ENCODE measurements around the gene HSPB2. TPM values are rescaled to one million over a fixed set of nuclear protein-coding genes. Genes with fewer than 3 reads are reported as not detected.

HSPB2 gene
- total RNA-seq, 1 experiment from 2014 or later: not detected

GRCh38 chr11:111949519-111950426 is 37.2 kb downstream of the HSPB2 start:
- POLR2A ChIA-PET: no interaction called here

More at GRCh38 chr11:111949519-111950426, 37.2 kb downstream of the HSPB2 start:
- Histone ChIP-seq H3K9me3 (ENCODE audit: control insufficient read depth in 1 of 2, insufficient read depth in 1 of 2, low read depth in 1 of 2, low read length in 2 of 2) (no peaks in the 10 kb centered on the region; a peak in 1 of 4 replicates), H3K36me3 (ENCODE audit: control insufficient read depth in 1 of 2, insufficient read depth in 2 of 2, low read length in 2 of 2) (no peaks in the 10 kb centered on the region), H2AFZ (ENCODE audit: low read depth, low read length, poor library complexity, severe bottlenecking) (no peak overlapping the region), H3K27me3 (ENCODE audit: insufficient read depth, low read length) (no peaks in the 10 kb centered on the region), H3K79me2 (ENCODE audit: insufficient read depth, low read length) (no peaks in the 10 kb centered on the region), H3K4me3 (replicated peaks in 1 of 2; ENCODE audit: low read depth in 1 of 2, low read length in 2 of 2) (no peak overlapping the region), H4K20me1 (ENCODE audit: insufficient read depth) (no peaks in the 10 kb centered on the region), H3K4me2 (ENCODE audit: low read length) (no peak overlapping the region), H3K9me2 (ENCODE audit: insufficient read depth) (no peaks in the 10 kb centered on the region), H3K4me1 (ENCODE audit: control insufficient read depth in 1 of 2, insufficient read depth in 2 of 2, low read length in 2 of 2) (no peaks in the 10 kb centered on the region), H3K9ac (ENCODE audit: low read length) (no peak overlapping the region), H3K27ac (ENCODE audit: low read depth, low read length) (no peak overlapping the region)
- no peak for ATAC-seq
- CTCF ChIA-PET: no interaction called here
- intact Hi-C loops (cut with micrococcal nuclease): no loop called here
- no TSS peak for BruUV-seq (replicated peaks)
- no peak for DNase-seq (ENCODE audit: low read depth, low spot score)
- RAD21 ChIA-PET (ENCODE audit: low non-redundant PET in 1 of 2, low total read pairs in 2 of 2, uncharacterized antibody in 2 of 2, unreplicated experiment in 2 of 2): no interaction called here
- TF ChIP-seq YY1 (IDR thresholded peaks at IDR 0.05; ENCODE audit: extremely low read depth, insufficient replicate concordance, low read depth, low read length): no peak
- no peak for TF ChIP-seq ZFX (IDR thresholded peaks at IDR 0.05)
- no peak for TF ChIP-seq JUND (IDR thresholded peaks at IDR 0.05)
- TF ChIP-seq EZH2phosphoT487 (IDR thresholded peaks at IDR 0.05; ENCODE audit: borderline replicate concordance): no peak
- no peak for TF ChIP-seq CBX3 (IDR thresholded peaks at IDR 0.05; ENCODE audit: low read depth)
- no peak for TF ChIP-seq CEBPB (IDR thresholded peaks at IDR 0.05; ENCODE audit: low read depth)
- no peak for TF ChIP-seq POLR2AphosphoS5 (IDR thresholded peaks at IDR 0.05; ENCODE audit: low read depth, low read length)
- no peak for TF ChIP-seq RAD21 (IDR thresholded peaks at IDR 0.05; ENCODE audit: low read depth)
- no peak for TF ChIP-seq CTCF (IDR thresholded peaks at IDR 0.05 in 2 of 3, conservative IDR thresholded peaks at IDR 0.05 in 1 of 3; ENCODE audit: borderline replicate concordance in 1 of 3, insufficient read depth in 1 of 3, low read depth in 2 of 3, low read length in 2 of 3)
- no peak for TF ChIP-seq EZH2 (IDR thresholded peaks at IDR 0.05)
- TF ChIP-seq ATF3 (IDR thresholded peaks at IDR 0.05): no peak
- TF ChIP-seq SRF (IDR thresholded peaks at IDR 0.05; ENCODE audit: low read depth): no peak
- TF ChIP-seq SIN3A (IDR thresholded peaks at IDR 0.05; ENCODE audit: low read depth): no peak
- TF ChIP-seq EGR1 (IDR thresholded peaks at IDR 0.05; ENCODE audit: low read depth): no peak
- no peak for TF ChIP-seq SP1 (IDR thresholded peaks at IDR 0.05; ENCODE audit: low read depth)
- no peak for TF ChIP-seq ZNF274 (IDR thresholded peaks at IDR 0.05; ENCODE audit: low read depth, low read length)
- TF ChIP-seq, protein P1, sequence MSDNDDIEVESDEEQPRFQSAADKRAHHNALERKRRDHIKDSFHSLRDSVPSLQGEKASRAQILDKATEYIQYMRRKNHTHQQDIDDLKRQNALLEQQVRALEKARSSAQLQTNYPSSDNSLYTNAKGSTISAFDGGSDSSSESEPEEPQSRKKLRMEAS (IDR thresholded peaks at IDR 0.05): no peak
- no peak for TF ChIP-seq POLR2A (IDR thresholded peaks at IDR 0.05; ENCODE audit: borderline replicate concordance, extremely low read depth, insufficient read depth, insufficient read length)
- no peak for TF ChIP-seq ZBTB33 (IDR thresholded peaks at IDR 0.05; ENCODE audit: extremely low read depth, insufficient replicate concordance, low read length)
- no peak for TF ChIP-seq FOSL1 (IDR thresholded peaks at IDR 0.05; ENCODE audit: low read depth)
